HepG2 (cell line): ENCODE data around the gene TEX53. TPM values are rescaled to one million over a fixed set of nuclear protein-coding genes. Genes with fewer than 3 reads are reported as not detected.

Experiments used
- ATAC-seq: fragments of 200-7000 bp; cut with Tn5 transposase; 3 replicates; pipeline ENCODE4 v1.9.1; 2020; ENCODE audit warnings: mild to moderate bottlenecking, moderate library complexity
- BruUV-seq: library from RNA; stranded (reverse); fragments of 400-500 nt; replicated peaks from 2 replicates; lab custom pipeline; 2021; lab: Mats Ljungman, UMichigan
- CTCF ChIA-PET: fragments of 300-600 bp; formaldehyde crosslinking; extraction: SDS; loops from one replicate; lab custom pipeline; 2021; ENCODE audit warnings: low total read pairs, inconsistent platforms, low intra/inter-chr PET ratio; lab: Yijun Ruan, JAX
- POLR2A ChIA-PET: fragments of 350-600 bp; sonication (Branson Sonifier 250); formaldehyde crosslinking; loops from one replicate; lab custom pipeline; 2020; ENCODE audit warnings: antibody characterized with exemption, inconsistent platforms; lab: Yijun Ruan, JAX
- DNase-seq: peaks from one replicate; pipeline ENCODE4 v3.0.0-alpha.2; 2015; ENCODE audit warnings: low spot score
- FAIRE-seq: peaks from 3 replicates; lab custom pipeline; 2011; peaks lifted over from hg19 to GRCh38; lab: Jason Lieb, UNC
- H2AFZ ChIP-seq: one replicate; pipeline ENCODE4 v1.6.1; 2011; ENCODE audit warnings: low read length, inconsistent platforms
- H3K27ac ChIP-seq: fragments of 300-600 bp; 3 replicates; pipeline ENCODE4 v1.8.0; 2011; ENCODE audit warnings: mixed run types, mild to moderate bottlenecking, mixed read lengths, low read length, inconsistent platforms; ENCODE audit not compliant: insufficient read depth; ENCODE audit errors: extremely low read length
- H3K27me3 ChIP-seq, 2 experiments: fragments of 200-600 bp in 1 of 2; 2 replicates in 1 of 2; 3 replicates in 1 of 2; pipeline versions ENCODE4 v1.6.0 to v1.8.0; 2011; ENCODE audit warnings: low read length in 2 of 2, mild to moderate bottlenecking in 2 of 2, moderate library complexity in 2 of 2, inconsistent platforms in 1 of 2; ENCODE audit not compliant: insufficient read depth in 2 of 2, control insufficient read depth in 1 of 2
- H3K36me3 ChIP-seq, 2 experiments: fragments of 200-600 bp in 1 of 2; replicated peaks in 1 of 2; 2 replicates in 1 of 2; 3 replicates in 1 of 2; pipeline versions ENCODE4 v1.5.1 to v1.8.0; 2011; ENCODE audit warnings: low read length in 2 of 2, inconsistent platforms in 1 of 2; ENCODE audit not compliant: insufficient read depth in 2 of 2, control insufficient read depth in 1 of 2
- H3K4me1 ChIP-seq: 2 replicates; pipeline ENCODE4 v1.5.1; 2012; ENCODE audit warnings: low read length, inconsistent platforms; ENCODE audit not compliant: insufficient read depth
- H3K4me2 ChIP-seq: 2 replicates; pipeline ENCODE4 v1.6.0; 2011; ENCODE audit warnings: low read depth, low read length, inconsistent platforms
- H3K4me3 ChIP-seq, 3 experiments: fragments of 200-600 bp in 1 of 3; sonication (generic), shearing (Covaris generic) in 1 of 3; replicated peaks in 1 of 3; 2 replicates each; pipeline ENCODE4 v1.5.1; 2011 to 2016; ENCODE audit warnings: low read length in 3 of 3, inconsistent platforms in 2 of 3, low read depth in 2 of 3, mild to moderate bottlenecking in 2 of 3, control low read depth in 1 of 3, mixed read lengths in 1 of 3; ENCODE audit not compliant: insufficient read depth in 1 of 3
- H3K79me2 ChIP-seq: one replicate; pipeline ENCODE4 v1.6.1; 2011; ENCODE audit warnings: low read length, inconsistent platforms; ENCODE audit not compliant: insufficient read depth
- H3K9ac ChIP-seq: 2 replicates; pipeline ENCODE4 v1.6.0; 2011; ENCODE audit warnings: mild to moderate bottlenecking, low read depth, low read length, inconsistent platforms; ENCODE audit not compliant: insufficient read depth
- H3K9me3 ChIP-seq: 2 replicates; pipeline ENCODE4 v1.5.1; 2012; ENCODE audit warnings: mild to moderate bottlenecking, low read length
- H4K20me1 ChIP-seq: 2 replicates; pipeline ENCODE4 v1.6.0; 2011; ENCODE audit warnings: inconsistent platforms, mild to moderate bottlenecking, low read length, moderate library complexity; ENCODE audit not compliant: insufficient read depth
- ASH2L ChIP-seq: fragments of 300-600, 200-600 bp; sonication (generic); IDR thresholded peaks from 2 replicates; pipeline ENCODE4 v1.7.0; 2017; ENCODE audit warnings: low read depth, mild to moderate bottlenecking, moderate library complexity, mixed read lengths, low read length; ENCODE audit not compliant: insufficient read length
- CBX2 ChIP-seq, 2 experiments: fragments of 200-600 bp in 1 of 2; sonication (generic); formaldehyde crosslinking in 1 of 2; IDR thresholded peaks; 2 replicates each; pipeline versions ENCODE4 v1.7.0 to v1.8.1; 2018 to 2022; ENCODE audit warnings: low read depth in 2 of 2, low read length in 1 of 2, mild to moderate bottlenecking in 1 of 2, missing genetic modification reagents in 1 of 2
- CENPT ChIP-seq: sonication (generic); formaldehyde crosslinking; IDR thresholded peaks from 2 replicates; pipeline ENCODE4 v1.8.0; 2022; ENCODE audit warnings: low read depth, mild to moderate bottlenecking, moderate library complexity, missing genetic modification reagents
- GRHL1 ChIP-seq: sonication (generic); formaldehyde crosslinking; conservative IDR thresholded peaks from 2 replicates; pipeline ENCODE4 v1.8.0; 2022; ENCODE audit warnings: missing genetic modification reagents
- HIVEP1 ChIP-seq: sonication (generic); formaldehyde crosslinking; IDR thresholded peaks from 2 replicates; pipeline ENCODE4 v1.4.0; 2020; ENCODE audit warnings: mild to moderate bottlenecking, missing genetic modification reagents
- IKZF4 ChIP-seq: sonication (generic); formaldehyde crosslinking; IDR thresholded peaks from 2 replicates; pipeline ENCODE4 v1.5.1; 2020; ENCODE audit warnings: borderline replicate concordance, mild to moderate bottlenecking, low read depth, missing genetic modification reagents; ENCODE audit errors: not compliant biosample characterization
- MAZ ChIP-seq, 2 experiments: sonication (generic) in 1 of 2; formaldehyde crosslinking in 1 of 2; IDR thresholded peaks; 2 replicates each; pipeline versions ENCODE4 v1.5.0 to v1.6.1; 2012 to 2020; ENCODE audit warnings: low read depth in 2 of 2, mild to moderate bottlenecking in 2 of 2, borderline replicate concordance in 1 of 2, improper control_type of control experiment in 1 of 2, low read length in 1 of 2, missing genetic modification reagents in 1 of 2, moderate library complexity in 1 of 2
- MTA3 ChIP-seq: sonication (generic); formaldehyde crosslinking; IDR thresholded peaks from 2 replicates; pipeline ENCODE4 v1.4.0; 2020; ENCODE audit warnings: missing genetic modification reagents
- RFX5 ChIP-seq: IDR thresholded peaks from 2 replicates; pipeline ENCODE4 v1.6.1; 2011; ENCODE audit warnings: low read depth, low read length, improper control_type of control experiment
- TBX3 ChIP-seq: fragments of 450-650 bp; IDR thresholded peaks from 2 replicates; pipeline ENCODE4 v1.6.1; 2017; ENCODE audit warnings: antibody characterized with exemption, mild to moderate bottlenecking, inconsistent platforms, borderline replicate concordance
- TFE3 ChIP-seq: IDR thresholded peaks from 2 replicates; pipeline ENCODE4 v1.6.1; 2016
- ZBTB39 ChIP-seq: sonication (generic); formaldehyde crosslinking; IDR thresholded peaks from 2 replicates; pipeline ENCODE4 v1.5.0; 2020; ENCODE audit warnings: missing genetic modification reagents
- ZNF136 ChIP-seq: sonication (generic); formaldehyde crosslinking; IDR thresholded peaks from 2 replicates; pipeline ENCODE4 v1.8.1; 2022; ENCODE audit warnings: low read depth, mild to moderate bottlenecking, moderate library complexity, missing genetic modification reagents
- ZNF230 ChIP-seq: sonication (generic); formaldehyde crosslinking; IDR thresholded peaks from 2 replicates; pipeline ENCODE4 v1.4.0; 2020; ENCODE audit warnings: mild to moderate bottlenecking, missing genetic modification reagents
- ZNF256 ChIP-seq: sonication (generic); formaldehyde crosslinking; conservative IDR thresholded peaks from 2 replicates; pipeline ENCODE4 v1.4.0; 2020; ENCODE audit warnings: missing genetic modification reagents
- ZNF569 ChIP-seq: sonication (generic); formaldehyde crosslinking; IDR thresholded peaks from 2 replicates; pipeline ENCODE4 v1.5.0; 2020; ENCODE audit warnings: mild to moderate bottlenecking, missing genetic modification reagents, moderate library complexity, borderline replicate concordance
- WGBS: methylation state at CpG from one replicate; pipeline ENCODE4 v1.1.6; 2017; ENCODE audit warnings: low lambda C conversion rate; 5-methylcytosine and 5-hydroxymethylcytosine counted together
- in situ Hi-C: cut with HindIII; loops from 2 replicates; pipeline ENCODE4 v1.10.0; 2017; ENCODE audit warnings: low pct_unique_long_range_greater_than_20kb; ENCODE audit not compliant: extremely low pct_ligation_motif_present
- intact Hi-C: fragments of 100-400 bp; cut with micrococcal nuclease; formaldehyde crosslinking; loops from one replicate; pipeline ENCODE4 v1.10.0; 2022; ENCODE audit not compliant: unreplicated experiment
- polyA plus RNA-seq, 8 experiments: library from polyadenylated mRNA; depleted of rRNA in 3 of 8; stranded (reverse) in 7 of 8; unstranded in 1 of 8; fragments of >200 nt; fragmentation: Illumina TruSeq in 4 of 8; extraction: Trizol in 4 of 8; gene quantifications; 2 replicates each; pipeline versions ENCODE4 v1.2.1 to v1.2.3, GENCODE V29; 2011 to 2016; ENCODE audit warnings: low read depth in 4 of 8, missing spikeins in 1 of 8, mixed read lengths in 1 of 8; ENCODE audit not compliant: insufficient read depth in 1 of 8
- total RNA-seq, 5 experiments: library from RNA; depleted of rRNA; stranded (reverse); fragments of >200 nt; fragmentation: Illumina TruSeq; extraction: Trizol; gene quantifications; 2 replicates each; pipeline ENCODE4 v1.2.3, GENCODE V29; 2016; ENCODE audit warnings: low read depth in 1 of 5

TEX53 gene
- total and polyA plus RNA-seq, 2 of the 13 experiments (the other 11 are each of a cell fraction or from before 2014, with no cell fraction given): not detected

GRCh38 chr9:114662081-114662989 is 4.7 kb upstream of the TEX53 start (continued):
- TF ChIP-seq ZBTB39 (CRISPR knock-in tag) (no peak), CBX2 (IDR thresholded peaks at IDR 0.05; ENCODE audit: low read depth, low read length) (no peak), CBX2 (CRISPR knock-in tag; IDR thresholded peaks at IDR 0.05; ENCODE audit: low read depth) (no peak), ZNF256 (no peak)

- H3K9ac ChIP-seq: no peak overlapping the region
- no peak overlapping the region for H2AFZ ChIP-seq
- H3K4me3 ChIP-seq: no peak overlapping the region
- H3K4me2 ChIP-seq: no peak overlapping the region
- in situ Hi-C loops (loop anchor here (10.0 kb wide), 2 partner anchors 222 to 252 kb away; no protein-coding TSS in a partner anchor), intact Hi-C loops (no loop called here)
- no peaks in the 10 kb centered on the region for H3K4me1 ChIP-seq
- POLR2A ChIA-PET: no interaction called here
- no peaks in the 10 kb centered on the region for H3K36me3 ChIP-seq
- H4K20me1 ChIP-seq: no peaks in the 10 kb centered on the region
- BruUV-seq: no TSS peak
- H3K27ac ChIP-seq: no peak overlapping the region
- FAIRE-seq (no peak), DNase-seq (no peak), ATAC-seq (no peak)
- H3K9me3 ChIP-seq: no peaks in the 10 kb centered on the region
- H3K79me2 ChIP-seq: no peaks in the 10 kb centered on the region
- CTCF ChIA-PET: no interaction called here
- WGBS: 69% methylated on average over 9 of the region's 12 CpGs
- H3K27me3 ChIP-seq: peaks cover 1 to 18% of the 10 kb centered on the region in 2 experiments; a peak in 3 of 5 replicates
- TF ChIP-seq ZNF569 (CRISPR knock-in tag) (no peak), GRHL1 (CRISPR knock-in tag) (no peak), ZNF136 (CRISPR knock-in tag) (no peak), IKZF4 (CRISPR knock-in tag) (no peak), TFE3 (CRISPR knock-in tag) (no peak), HIVEP1 (no peak), CENPT (CRISPR knock-in tag) (no peak), RFX5 (no peak), MTA3 (CRISPR knock-in tag) (no peak), MAZ (IDR thresholded peaks at IDR 0.05; ENCODE audit: borderline replicate concordance, low read depth, low read length) (no peak), MAZ (CRISPR knock-in tag; IDR thresholded peaks at IDR 0.05; ENCODE audit: low read depth) (no peak), ZNF230 (CRISPR knock-in tag) (no peak), ASH2L (no peak), TBX3 (no peak)
Observed at GRCh38 chr9:114656301-114656700, 1.3 kb downstream of the TEX53 start.
